ENCODE data around the gene CERS5.

The CERS5 gene

GRCh38 chr12:50107416-50108268 lies 59.5 kb downstream of the CERS5 start:
- Histone ChIP-seq H3K4me3 (ENCODE audit: low read length) (no peak overlapping the region), H3K36me3 (ENCODE audit: insufficient read depth, low read length) (no peaks in the 10 kb centered on the region), H3K4me1 (ENCODE audit: control insufficient read depth, insufficient read depth, low read length) (peaks cover 26% of the 10 kb centered on the region), H3K4me2 (ENCODE audit: low read length) (no peak overlapping the region), H3K27me3 (ENCODE audit: control insufficient read depth, insufficient read depth, low read length) (peaks cover 4% of the 10 kb centered on the region), H3K9me3 (replicated peaks; ENCODE audit: low read length) (no peaks in the 10 kb centered on the region), H3K9ac (ENCODE audit: low read depth, low read length) (no peak overlapping the region)

- Histone ChIP-seq H3K4me2 (ENCODE audit: low read length) (no peak overlapping the region), H3K4me1 (ENCODE audit: control insufficient read depth, insufficient read depth, low read length) (peaks cover 26% of the 10 kb centered on the region), H3K9me3 (replicated peaks; ENCODE audit: low read length) (no peaks in the 10 kb centered on the region), H3K27me3 (ENCODE audit: control insufficient read depth, insufficient read depth, low read length) (peaks cover 4% of the 10 kb centered on the region), H3K36me3 (ENCODE audit: insufficient read depth, low read length) (no peaks in the 10 kb centered on the region), H3K9ac (ENCODE audit: low read depth, low read length) (no peak overlapping the region), H3K4me3 (ENCODE audit: low read length) (no peak overlapping the region)
Observed at GRCh38 chr12:50106907-50107306, 60.3 kb downstream of the CERS5 start.

- Histone ChIP-seq H3K4me2 (ENCODE audit: low read length) (no peak overlapping the region), H3K4me3 (ENCODE audit: low read length) (no peak overlapping the region), H3K36me3 (ENCODE audit: insufficient read depth, low read length) (peaks cover under 1% of the 10 kb centered on the region)
Observed at GRCh38 chr12:50105913-50106450, 61.2 kb downstream of the CERS5 start.

GRCh38 chr12:50104417-50105366 lies 62.5 kb downstream of the CERS5 start:
- no peak overlapping the region for H3K4me3 ChIP-seq (ENCODE audit: low read length)

More at GRCh38 chr12:50105913-50106450, 61.2 kb downstream of the CERS5 start:
- no peaks in the 10 kb centered on the region for H3K9me3 ChIP-seq (replicated peaks; ENCODE audit: low read length)
- H3K9ac ChIP-seq (ENCODE audit: low read depth, low read length): no peak overlapping the region
- H3K4me1 ChIP-seq (ENCODE audit: control insufficient read depth, insufficient read depth, low read length): peaks cover 21% of the 10 kb centered on the region
- peaks cover 4% of the 10 kb centered on the region for H3K27me3 ChIP-seq (ENCODE audit: control insufficient read depth, insufficient read depth, low read length)

GRCh38 chr12:50103767-50104321 lies 63.3 kb downstream of the CERS5 start, which contains the start of gene GPD1:
Gene GPD1 (plus strand): TSS chr12:50104008. CDS start chr12:50104051, 43 bp downstream.
- Histone ChIP-seq H3K9ac (ENCODE audit: low read depth, low read length) (no peak within 1 kb of the TSS), H3K27me3 (ENCODE audit: control insufficient read depth, insufficient read depth, low read length) (peaks cover 4% of the 10 kb centered on the region), H3K4me1 (ENCODE audit: control insufficient read depth, insufficient read depth, low read length) (peaks cover 19% of the 10 kb centered on the region), H3K36me3 (ENCODE audit: insufficient read depth, low read length) (peaks cover 17% of the 10 kb centered on the region), H3K4me2 (ENCODE audit: low read length) (peak within 1 kb of the TSS; percentile 40), H3K4me3 (ENCODE audit: low read length) (no peak within 1 kb of the TSS), H3K9me3 (replicated peaks; ENCODE audit: low read length) (no peaks in the 10 kb centered on the region)

More at GRCh38 chr12:50104417-50105366, 62.5 kb downstream of the CERS5 start:
- H3K4me2 ChIP-seq (ENCODE audit: low read length): no peak overlapping the region
- H3K9me3 ChIP-seq (replicated peaks; ENCODE audit: low read length): no peaks in the 10 kb centered on the region
- H3K36me3 ChIP-seq (ENCODE audit: insufficient read depth, low read length): peaks cover 9% of the 10 kb centered on the region
- H3K27me3 ChIP-seq (ENCODE audit: control insufficient read depth, insufficient read depth, low read length): peaks cover 4% of the 10 kb centered on the region
- peaks cover 11% of the 10 kb centered on the region for H3K4me1 ChIP-seq (ENCODE audit: control insufficient read depth, insufficient read depth, low read length)
- no peak overlapping the region for H3K9ac ChIP-seq (ENCODE audit: low read depth, low read length)

- Histone ChIP-seq H3K27me3 (ENCODE audit: control insufficient read depth, insufficient read depth, low read length) (peaks cover 4% of the 10 kb centered on the region), H3K4me1 (ENCODE audit: control insufficient read depth, insufficient read depth, low read length) (peaks cover 19% of the 10 kb centered on the region), H3K4me3 (ENCODE audit: low read length) (no peak overlapping the region), H3K4me2 (ENCODE audit: low read length) (no peak overlapping the region), H3K9me3 (replicated peaks; ENCODE audit: low read length) (no peaks in the 10 kb centered on the region), H3K36me3 (ENCODE audit: insufficient read depth, low read length) (peaks cover 22% of the 10 kb centered on the region), H3K9ac (ENCODE audit: low read depth, low read length) (no peak overlapping the region)
Observed at GRCh38 chr12:50103351-50103750, 63.8 kb downstream of the CERS5 start.

GRCh38 chr12:50102646-50103309 lies 64.4 kb downstream of the CERS5 start:
- Histone ChIP-seq H3K27me3 (ENCODE audit: control insufficient read depth, insufficient read depth, low read length) (peaks cover 4% of the 10 kb centered on the region), H3K4me1 (ENCODE audit: control insufficient read depth, insufficient read depth, low read length) (peaks cover 19% of the 10 kb centered on the region), H3K9ac (ENCODE audit: low read depth, low read length) (no peak overlapping the region), H3K4me3 (ENCODE audit: low read length) (no peak overlapping the region), H3K4me2 (ENCODE audit: low read length) (no peak overlapping the region), H3K9me3 (replicated peaks; ENCODE audit: low read length) (no peaks in the 10 kb centered on the region), H3K36me3 (ENCODE audit: insufficient read depth, low read length) (peaks cover 28% of the 10 kb centered on the region)

GRCh38 chr12:50102131-50102531 lies 65.0 kb downstream of the CERS5 start:
- peaks cover 4% of the 10 kb centered on the region for H3K27me3 ChIP-seq (ENCODE audit: control insufficient read depth, insufficient read depth, low read length)
- H3K4me1 ChIP-seq (ENCODE audit: control insufficient read depth, insufficient read depth, low read length): peaks cover 19% of the 10 kb centered on the region
- H3K36me3 ChIP-seq (ENCODE audit: insufficient read depth, low read length): peaks cover 28% of the 10 kb centered on the region
- no peaks in the 10 kb centered on the region for H3K9me3 ChIP-seq (replicated peaks; ENCODE audit: low read length)
- no peak overlapping the region for H3K4me2 ChIP-seq (ENCODE audit: low read length)
- no peak overlapping the region for H3K4me3 ChIP-seq (ENCODE audit: low read length)
- no peak overlapping the region for H3K9ac ChIP-seq (ENCODE audit: low read depth, low read length)

GRCh38 chr12:50101663-50102062 lies 65.5 kb downstream of the CERS5 start:
- no peak overlapping the region for H3K9ac ChIP-seq (ENCODE audit: low read depth, low read length)
- H3K4me2 ChIP-seq (ENCODE audit: low read length): no peak overlapping the region
- no peak overlapping the region for H3K4me3 ChIP-seq (ENCODE audit: low read length)
- H3K27me3 ChIP-seq (ENCODE audit: control insufficient read depth, insufficient read depth, low read length): peaks cover 4% of the 10 kb centered on the region
- peaks cover 33% of the 10 kb centered on the region for H3K36me3 ChIP-seq (ENCODE audit: insufficient read depth, low read length)
- H3K9me3 ChIP-seq (replicated peaks; ENCODE audit: low read length): no peaks in the 10 kb centered on the region
- peaks cover 19% of the 10 kb centered on the region for H3K4me1 ChIP-seq (ENCODE audit: control insufficient read depth, insufficient read depth, low read length)

GRCh38 chr12:50100561-50100960 lies 66.6 kb downstream of the CERS5 start:
- Histone ChIP-seq H3K36me3 (ENCODE audit: insufficient read depth, low read length) (peaks cover 44% of the 10 kb centered on the region), H3K4me2 (ENCODE audit: low read length) (no peak overlapping the region), H3K9ac (ENCODE audit: low read depth, low read length) (no peak overlapping the region), H3K27me3 (ENCODE audit: control insufficient read depth, insufficient read depth, low read length) (peaks cover 4% of the 10 kb centered on the region), H3K9me3 (replicated peaks; ENCODE audit: low read length) (no peaks in the 10 kb centered on the region), H3K4me1 (ENCODE audit: control insufficient read depth, insufficient read depth, low read length) (peaks cover 19% of the 10 kb centered on the region), H3K4me3 (ENCODE audit: low read length) (no peak overlapping the region)
